Epithelial cell of esophagus (primary cell): ENCODE data around the gene MAP4K3.

Source experiments
- DNase-seq: peaks from one replicate; pipeline ENCODE4 v3.0.0; 2010; ENCODE audit warnings: low read depth
- H3K4me3 ChIP-seq: 2 replicates; pipeline ENCODE4 v1.5.1; 2011; ENCODE audit warnings: mild to moderate bottlenecking, low read length, control low read depth
- CTCF ChIP-seq: IDR thresholded peaks from 2 replicates; pipeline ENCODE4 v1.5.1; 2011; ENCODE audit warnings: low read depth, mild to moderate bottlenecking, low read length, control low read depth, inconsistent platforms; ENCODE audit not compliant: insufficient read depth; ENCODE audit errors: missing control alignments

MAP4K3 gene

GRCh38 chr2:39240758-39241157 is 196.3 kb downstream of the MAP4K3 start:
- no peak overlapping the region for H3K4me3 ChIP-seq
- TF ChIP-seq CTCF, result no peak
- DNase-seq, result no peak

- no peak overlapping the region for H3K4me3 ChIP-seq
- no peak for TF ChIP-seq CTCF
- DNase-seq, result peak; percentile 88
These were observed 202.3 kb downstream of the MAP4K3 start for GRCh38 chr2:39234754-39235153.

GRCh38 chr2:39232141-39232540 is 204.9 kb downstream of the MAP4K3 start:
- no peak for DNase-seq
- H3K4me3 ChIP-seq, result no peak overlapping the region
- TF ChIP-seq CTCF, result no peak

GRCh38 chr2:39228413-39229209 is 208.5 kb downstream of the MAP4K3 start:
- TF ChIP-seq CTCF, result no peak
- H3K4me3 ChIP-seq, result no peak overlapping the region
- DNase-seq, result no peak

- TF ChIP-seq CTCF, result peak; percentile 89
- peak; percentile 80 for DNase-seq
- no peak overlapping the region for H3K4me3 ChIP-seq
These were observed 209.3 kb downstream of the MAP4K3 start for GRCh38 chr2:39227628-39228412.

- H3K4me3 ChIP-seq, result no peak overlapping the region
- no peak for TF ChIP-seq CTCF
- DNase-seq, result no peak
These were observed 211.5 kb downstream of the MAP4K3 start for GRCh38 chr2:39225567-39225966.
